ENCODE measurements around the gene PLAAT1. TPM values are rescaled to one million over a fixed set of nuclear protein-coding genes. Genes with fewer than 3 reads are reported as not detected.

PLAAT1 gene
- total and polyA plus RNA-seq, 10 of the 15 experiments (the other 5 are each of a cell fraction or from before 2014, with no cell fraction given): not detected

GRCh38 chr3:193301433-193301832, 60.4 kb downstream of the PLAAT1 start:
- Histone ChIP-seq H3K4me3 (no peak overlapping the region), H3K27ac (ENCODE audit: control insufficient read depth, insufficient read depth) (no peak overlapping the region), H3K27me3 (replicated peaks in 1 of 2; ENCODE audit: control insufficient read depth in 2 of 2, insufficient read depth in 2 of 2, low read length in 1 of 2) (no peaks in the 10 kb centered on the region), H2AFZ (ENCODE audit: control insufficient read depth, low read depth, low read length) (no peak overlapping the region), H3K79me2 (ENCODE audit: control insufficient read depth, insufficient read depth, low read length) (no peaks in the 10 kb centered on the region), H4K20me1 (ENCODE audit: control insufficient read depth, insufficient read depth) (no peaks in the 10 kb centered on the region), H3K36me3 (ENCODE audit: control insufficient read depth in 2 of 2, insufficient read depth in 2 of 2, low read length in 1 of 2) (no peaks in the 10 kb centered on the region), H3K9me3 (replicated peaks; ENCODE audit: control insufficient read depth, insufficient read depth, low read length) (no peaks in the 10 kb centered on the region), H3K4me2 (ENCODE audit: control insufficient read depth, insufficient read depth) (no peak overlapping the region), H3K9ac (ENCODE audit: control insufficient read depth, insufficient read depth, low read length) (no peak overlapping the region), H3K4me1 (ENCODE audit: control insufficient read depth, insufficient read depth, low read length) (no peaks in the 10 kb centered on the region)
- FAIRE-seq (no peak), DNase-seq (ENCODE audit: low read depth, low spot score) (no peak), ATAC-seq (no peak)
- TF ChIP-seq PML (IDR thresholded peaks at IDR 0.05; ENCODE audit: low read length): no peak
- no peak for TF ChIP-seq POLR2AphosphoS5 (IDR thresholded peaks at IDR 0.05; ENCODE audit: low read length)
- TF ChIP-seq YY1 (IDR thresholded peaks at IDR 0.05; ENCODE audit: low read depth, low read length): no peak
- TF ChIP-seq SIN3A (IDR thresholded peaks at IDR 0.05; ENCODE audit: low read depth, low read length): no peak
- BruUV-seq (replicated peaks): no TSS peak
- ChIA-PET CTCF (no interaction called here), SMC1A (ENCODE audit: uncharacterized antibody, unreplicated experiment) (interaction anchor here (1.5 kb wide), 2 partner anchors 12 to 30 kb away, joined by 3 read pairs; no protein-coding TSS in a partner anchor), RAD21 (ENCODE audit: unreplicated experiment) (no interaction called here), POLR2A (no interaction called here)
- intact Hi-C loops (cut with micrococcal nuclease; ENCODE audit: unreplicated experiment) (no loop called here), in situ Hi-C loops (cut with MboI) (no loop called here)
- 42% methylated on average over 1 of the region's 1 CpG for WGBS (ENCODE audit: insufficient coverage, insufficient replicate concordance, low lambda C conversion rate, missing lambda C conversion rate)

- ATAC-seq: no peak
- ChIA-PET CTCF (no interaction called here), POLR2A (no interaction called here), SMC1A (ENCODE audit: uncharacterized antibody, unreplicated experiment) (no interaction called here), RAD21 (ENCODE audit: unreplicated experiment) (no interaction called here)
- FAIRE-seq: no peak
- no peaks in the 10 kb centered on the region for H3K36me3 ChIP-seq (ENCODE audit: control insufficient read depth in 2 of 2, insufficient read depth in 2 of 2, low read length in 1 of 2)
- no peaks in the 10 kb centered on the region for H3K79me2 ChIP-seq (ENCODE audit: control insufficient read depth, insufficient read depth, low read length)
- no peak for DNase-seq (ENCODE audit: low read depth, low spot score)
- no peak overlapping the region for H3K9ac ChIP-seq (ENCODE audit: control insufficient read depth, insufficient read depth, low read length)
- H3K4me1 ChIP-seq (ENCODE audit: control insufficient read depth, insufficient read depth, low read length): no peaks in the 10 kb centered on the region
- WGBS (ENCODE audit: insufficient coverage, insufficient replicate concordance, low lambda C conversion rate, missing lambda C conversion rate): 50% methylated on average over 1 of the region's 1 CpG
- intact Hi-C loops (cut with micrococcal nuclease; ENCODE audit: unreplicated experiment): no loop called here
- H3K4me2 ChIP-seq (ENCODE audit: control insufficient read depth, insufficient read depth): no peak overlapping the region
- H3K4me3 ChIP-seq: no peak overlapping the region
- TF ChIP-seq SMC3 (IDR thresholded peaks at IDR 0.05; ENCODE audit: borderline replicate concordance, low read length): no peak
- TF ChIP-seq POLR2A (IDR thresholded peaks at IDR 0.05; ENCODE audit: low read depth, low read length): no peak
- TF ChIP-seq ZZZ3 (IDR thresholded peaks at IDR 0.05; ENCODE audit: control insufficient read depth, insufficient read length, low read depth): no peak
- no peaks in the 10 kb centered on the region for H4K20me1 ChIP-seq (ENCODE audit: control insufficient read depth, insufficient read depth)
- BruUV-seq (replicated peaks): no TSS peak
- in situ Hi-C loops (cut with MboI): no loop called here
- no peaks in the 10 kb centered on the region for H3K9me3 ChIP-seq (replicated peaks; ENCODE audit: control insufficient read depth, insufficient read depth, low read length)
- no peak overlapping the region for H2AFZ ChIP-seq (ENCODE audit: control insufficient read depth, low read depth, low read length)
- H3K27ac ChIP-seq (ENCODE audit: control insufficient read depth, insufficient read depth): no peak overlapping the region
- no peaks in the 10 kb centered on the region for H3K27me3 ChIP-seq (replicated peaks in 1 of 2; ENCODE audit: control insufficient read depth in 2 of 2, insufficient read depth in 2 of 2, low read length in 1 of 2)
These were observed 64.3 kb downstream of the PLAAT1 start for GRCh38 chr3:193305356-193305755.

Data from GM12878 (cell line).